ENCODE measurements around the gene DSCAML1. TPM values are rescaled to one million over a fixed set of nuclear protein-coding genes. Genes with fewer than 3 reads are reported as not detected.

DSCAML1 gene
- total RNA-seq, 1 donor from 2014 or later: 0.95 TPM

GRCh38 chr11:117663414-117663813 lies 133.6 kb downstream of the DSCAML1 start:
- DNase-seq: no peak
- H3K27ac ChIP-seq: no peak overlapping the region

GRCh38 chr11:117662671-117663269 lies 134.2 kb downstream of the DSCAML1 start:
- Histone ChIP-seq H3K4me3 (no peak overlapping the region), H3K27me3 (ENCODE audit: low read depth) (no peaks in the 10 kb centered on the region), H3K4me1 (peaks cover 9% of the 10 kb centered on the region), H3K9me3 (no peaks in the 10 kb centered on the region), H3K27ac (no peak overlapping the region), H3K36me3 (no peaks in the 10 kb centered on the region)
- DNase-seq (no peak), ATAC-seq (no peak)
- intact Hi-C loops (cut with DNase I): no loop called here
- TF ChIP-seq CTCF (IDR thresholded peaks at IDR 0.05): no peak

More at GRCh38 chr11:117663414-117663813, 133.6 kb downstream of the DSCAML1 start:
- no peaks in the 10 kb centered on the region for H3K9me3 ChIP-seq
- intact Hi-C loops (cut with DNase I): no loop called here
- H3K4me3 ChIP-seq: no peak overlapping the region
- no peak for TF ChIP-seq CTCF (IDR thresholded peaks at IDR 0.05)
- no peaks in the 10 kb centered on the region for H3K36me3 ChIP-seq
- no peak for ATAC-seq
- H3K4me1 ChIP-seq: peaks cover 9% of the 10 kb centered on the region
- no peaks in the 10 kb centered on the region for H3K27me3 ChIP-seq (ENCODE audit: low read depth)

GRCh38 chr11:117662255-117662654 lies 134.8 kb downstream of the DSCAML1 start:
- Histone ChIP-seq H3K27me3 (ENCODE audit: low read depth) (no peaks in the 10 kb centered on the region), H3K27ac (no peak overlapping the region), H3K36me3 (no peaks in the 10 kb centered on the region), H3K9me3 (no peaks in the 10 kb centered on the region), H3K4me1 (peaks cover 9% of the 10 kb centered on the region), H3K4me3 (no peak overlapping the region)
- intact Hi-C loops (cut with DNase I): no loop called here
- DNase-seq: no peak
- ATAC-seq: no peak
- TF ChIP-seq CTCF (IDR thresholded peaks at IDR 0.05): no peak

GRCh38 chr11:117658809-117659208 lies 138.2 kb downstream of the DSCAML1 start:
- Histone ChIP-seq H3K27me3 (ENCODE audit: low read depth) (no peaks in the 10 kb centered on the region), H3K36me3 (no peaks in the 10 kb centered on the region), H3K4me1 (peaks cover 3% of the 10 kb centered on the region), H3K27ac (no peak overlapping the region), H3K9me3 (no peaks in the 10 kb centered on the region), H3K4me3 (no peak overlapping the region)
- no peak for DNase-seq
- intact Hi-C loops (cut with DNase I): no loop called here
- ATAC-seq: no peak
- no peak for TF ChIP-seq CTCF (IDR thresholded peaks at IDR 0.05)

GRCh38 chr11:117657794-117658193 lies 139.2 kb downstream of the DSCAML1 start:
- ATAC-seq: no peak
- no peak for TF ChIP-seq CTCF (IDR thresholded peaks at IDR 0.05)
- Histone ChIP-seq H3K27me3 (ENCODE audit: low read depth) (no peaks in the 10 kb centered on the region), H3K4me1 (no peaks in the 10 kb centered on the region), H3K9me3 (no peaks in the 10 kb centered on the region), H3K4me3 (no peak overlapping the region), H3K36me3 (no peaks in the 10 kb centered on the region), H3K27ac (no peak overlapping the region)
- intact Hi-C loops (cut with DNase I): no loop called here
- no peak for DNase-seq

Data from lower lobe of right lung (tissue), 2 donors.